ENCODE results near the gene UBE3C.

Gene UBE3C

DNA sequence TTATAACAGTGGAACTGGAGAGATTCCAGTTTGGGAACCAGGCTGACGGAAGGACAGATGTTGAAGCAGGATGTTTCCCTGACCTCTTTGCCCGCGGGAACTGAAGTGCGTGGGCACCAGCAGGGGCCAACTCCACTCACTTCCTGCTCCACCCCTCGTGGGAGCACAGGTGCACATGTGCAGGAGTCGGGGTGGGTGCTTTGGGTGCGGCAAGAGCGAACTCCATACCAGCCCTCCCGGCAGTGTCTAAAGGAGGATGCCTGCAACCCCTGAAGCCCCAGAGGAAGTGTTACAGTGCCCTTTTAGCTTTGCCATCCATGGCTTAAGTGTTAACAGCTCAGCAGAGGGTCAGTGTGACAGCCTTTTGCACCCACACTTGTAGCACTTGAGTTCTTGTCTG, 27.4 kb upstream of the UBE3C start:
- DNase-seq (ENCODE audit: low read depth, low spot score) = no peak
- no peak overlapping the region for H3K4me3 ChIP-seq (ENCODE audit: low read depth, low read length)
- in situ Hi-C loops (cut with HindIII; ENCODE audit: low sequenced_read_pairs) = no loop called here
- no peak for TF ChIP-seq CTCF (IDR thresholded peaks at IDR 0.05; ENCODE audit: low read depth, low read length)

DNA sequence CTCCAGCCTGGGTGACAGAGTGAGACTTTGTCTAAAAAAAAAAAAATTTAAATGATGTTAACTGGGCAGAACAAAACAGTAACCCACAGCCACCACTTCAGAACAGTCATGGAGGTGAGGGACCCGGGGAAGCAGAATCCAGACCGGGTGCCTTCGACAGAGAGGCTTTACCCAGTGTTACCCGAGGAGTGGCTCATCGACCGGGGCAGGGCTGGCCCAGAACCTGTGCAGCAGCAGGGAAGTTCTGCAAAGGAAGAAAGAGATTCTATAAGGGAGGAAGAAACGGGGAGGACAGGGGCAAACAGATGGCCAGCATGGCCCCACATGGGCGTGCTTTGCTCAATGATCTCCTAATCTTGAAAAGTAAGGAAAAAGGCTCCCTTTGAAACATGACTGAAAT, 26.0 kb upstream of the UBE3C start:
- in situ Hi-C loops (cut with HindIII; ENCODE audit: low sequenced_read_pairs) = no loop called here
- no peak for TF ChIP-seq CTCF (IDR thresholded peaks at IDR 0.05; ENCODE audit: low read depth, low read length)
- no peak for DNase-seq (ENCODE audit: low read depth, low spot score)
- H3K4me3 ChIP-seq (ENCODE audit: low read depth, low read length) = no peak overlapping the region

GRCh38 chr7:157113607-157114006, 25.1 kb upstream of the UBE3C start:
- in situ Hi-C loops (cut with HindIII; ENCODE audit: low sequenced_read_pairs) = no loop called here
- DNase-seq (ENCODE audit: low read depth, low spot score) = no peak
- no peak for TF ChIP-seq CTCF (IDR thresholded peaks at IDR 0.05; ENCODE audit: low read depth, low read length)

DNA sequence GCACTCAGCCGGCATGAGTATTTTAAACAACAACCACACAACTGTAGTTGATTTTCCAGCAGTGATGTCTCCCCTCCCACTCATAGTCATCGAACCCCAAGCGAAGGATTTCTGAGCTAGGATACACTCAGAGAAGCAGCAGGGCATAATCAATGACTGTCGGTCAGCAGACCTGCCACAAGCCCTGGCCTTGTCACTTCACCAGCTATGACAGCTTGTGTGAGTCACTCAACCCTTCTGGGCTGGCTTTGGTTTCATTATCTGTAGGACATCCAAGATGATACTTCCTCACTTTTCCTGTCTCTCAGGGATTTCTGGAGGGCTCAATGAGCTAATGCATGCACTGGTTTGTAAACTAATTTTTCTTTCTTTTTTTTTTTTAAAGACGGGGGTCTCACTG, 22.0 kb upstream of the UBE3C start:
- DNase-seq (ENCODE audit: low read depth, low spot score) = no peak
- no peak overlapping the region for H3K4me3 ChIP-seq (ENCODE audit: low read depth, low read length)
- in situ Hi-C loops (cut with HindIII; ENCODE audit: low sequenced_read_pairs) = no loop called here
- TF ChIP-seq CTCF (IDR thresholded peaks at IDR 0.05; ENCODE audit: low read depth, low read length) = no peak

More at GRCh38 chr7:157113607-157114006, 25.1 kb upstream of the UBE3C start:
- H3K4me3 ChIP-seq (ENCODE audit: low read depth, low read length) = no peak overlapping the region

- DNase-seq (ENCODE audit: low read depth, low spot score) = no peak
- H3K4me3 ChIP-seq (ENCODE audit: low read depth, low read length) = no peak overlapping the region
- in situ Hi-C loops (cut with HindIII; ENCODE audit: low sequenced_read_pairs) = no loop called here
- TF ChIP-seq CTCF (IDR thresholded peaks at IDR 0.05; ENCODE audit: low read depth, low read length) = no peak
Measured at GRCh38 chr7:157117796-157118195, 20.9 kb upstream of the UBE3C start.

- DNase-seq (ENCODE audit: low read depth, low spot score) = no peak
- in situ Hi-C loops (cut with HindIII; ENCODE audit: low sequenced_read_pairs) = no loop called here
- TF ChIP-seq CTCF (IDR thresholded peaks at IDR 0.05; ENCODE audit: low read depth, low read length) = no peak
- H3K4me3 ChIP-seq (ENCODE audit: low read depth, low read length) = no peak overlapping the region
Measured at GRCh38 chr7:157120181-157120580, 18.5 kb upstream of the UBE3C start.

DNA sequence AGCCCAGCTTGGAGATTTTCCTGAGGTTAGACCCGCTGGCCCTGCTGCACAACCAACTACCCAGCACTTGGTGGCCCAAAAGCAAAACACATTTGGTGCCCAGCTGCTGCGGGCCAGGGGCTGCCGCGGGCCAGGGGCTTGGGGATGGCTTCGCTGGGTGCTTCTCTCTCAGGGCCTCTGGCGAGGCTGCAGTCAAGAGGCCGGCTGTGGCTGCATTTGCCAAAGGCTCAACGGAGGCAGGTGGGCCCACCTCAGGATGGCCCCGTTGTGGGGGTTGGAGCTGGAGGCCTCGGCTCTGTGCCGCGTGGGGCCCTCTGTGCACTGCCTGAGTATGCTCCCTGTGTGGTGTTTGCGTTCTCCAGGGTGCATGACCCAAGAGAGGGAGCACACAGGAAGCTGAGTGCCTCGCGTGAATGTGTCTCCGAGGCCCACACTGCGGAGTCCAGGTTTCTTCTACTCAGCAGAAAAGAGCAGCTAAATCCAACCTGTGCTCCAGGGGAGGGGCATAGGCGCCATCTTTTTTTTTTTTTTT, 17.5 kb upstream of the UBE3C start:
- DNase-seq (ENCODE audit: low read depth, low spot score) = no peak
- in situ Hi-C loops (cut with HindIII; ENCODE audit: low sequenced_read_pairs) = no loop called here

More for the DNA sequence above, 17.5 kb upstream of the UBE3C start:
- no peak for TF ChIP-seq CTCF (IDR thresholded peaks at IDR 0.05; ENCODE audit: low read depth, low read length)
- H3K4me3 ChIP-seq (ENCODE audit: low read depth, low read length) = no peak overlapping the region

Data from astrocyte of the spinal cord (primary cell).